Right lobe of liver (tissue), 4 donors: ENCODE data around the gene IFI35.

Source experiments
- CTCF ChIP-seq, 4 donors: fragments of 200-600 bp in 3 of 4; fragments of 450-650 bp in 1 of 4; IDR thresholded peaks; one replicate each; pipeline versions ENCODE4 v1.5.1 to v1.8.0; 2016 to 2022; ENCODE audit warnings: antibody characterized with exemption in 4 of 4, mild to moderate bottlenecking in 2 of 4
- POLR2A ChIP-seq: fragments of 450-650 bp; IDR thresholded peaks from one replicate; pipeline ENCODE4 v1.6.1; 2017; ENCODE audit warnings: antibody characterized with exemption, mild to moderate bottlenecking
- donor health status: DM: no; HTN: no; CAD: no.
- donor health status: DM: no; HTN: no; CAD: no.
- donor health status: DM: no; HTN: yes; CAD: no.

DNA sequence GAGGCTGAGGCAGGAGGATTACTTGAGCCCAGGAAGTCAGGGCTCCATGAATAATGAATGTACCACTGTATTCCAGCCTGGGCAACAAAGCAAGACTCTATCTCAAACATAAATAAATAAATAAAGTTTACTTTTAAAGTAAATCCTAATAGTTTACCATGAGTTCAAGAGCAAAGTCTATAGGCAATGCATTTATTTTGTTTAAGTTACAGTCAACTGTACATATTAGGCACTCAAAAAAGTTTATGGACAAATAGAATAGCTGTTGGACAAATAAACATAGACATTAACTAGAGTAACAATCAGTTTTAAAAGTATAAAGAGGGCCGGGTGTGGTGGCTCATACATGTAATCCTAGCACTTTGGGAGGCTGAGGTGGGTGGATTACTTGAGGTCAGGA lies 38.7 kb upstream of the IFI35 start:
- no peak for TF ChIP-seq CTCF (IDR thresholded peaks at IDR 0.05)
- no peak for TF ChIP-seq POLR2A
